DOHH2 (cell line): ENCODE measurements around the gene MCF2L.

Source experiments
- EZH2phosphoT487 ChIP-seq: fragments of 200-600 bp; sonication (generic); IDR thresholded peaks from 2 replicates; pipeline ENCODE4 v1.6.1; 2017; ENCODE audit warnings: borderline replicate concordance, mild to moderate bottlenecking, antibody characterized with exemption, low read length, moderate library complexity, mixed read lengths
- TF ChIP-seq, protein P1 (sequence below): fragments of 200-600 bp; sonication (generic); IDR thresholded peaks from one replicate; pipeline ENCODE4 v1.5.1; 2014; ENCODE audit warnings: antibody characterized with exemption, mild to moderate bottlenecking, low read depth, low read length; ENCODE audit not compliant: poor library complexity, severe bottlenecking

DNA sequence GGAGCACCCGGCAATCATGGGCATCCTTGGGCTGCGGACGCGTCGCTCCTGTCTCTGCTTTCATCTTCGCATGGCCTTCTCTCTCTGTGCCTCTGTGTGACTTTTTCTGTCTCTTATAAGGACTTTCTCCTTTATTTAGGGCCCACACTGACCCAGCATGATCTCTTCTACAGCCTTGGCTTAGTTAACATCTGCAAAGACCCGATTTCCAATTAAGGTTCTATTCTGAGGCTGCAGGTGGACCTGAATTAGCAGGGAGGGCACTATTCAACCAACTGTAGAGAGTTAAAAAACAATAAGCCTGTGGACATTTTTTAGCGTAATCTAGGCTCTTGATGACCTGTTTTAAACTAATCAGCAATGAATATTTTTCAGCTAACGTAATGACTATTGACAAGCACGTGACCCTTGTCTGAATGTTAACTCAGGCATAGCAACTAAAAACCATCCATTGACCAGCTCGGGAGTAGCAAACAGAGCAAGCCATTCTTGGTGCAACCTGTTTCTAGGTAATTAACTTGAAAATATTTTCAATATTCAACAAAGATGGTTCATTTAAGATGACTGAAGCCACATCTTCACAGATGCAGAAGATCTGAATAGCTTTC lies 168.8 kb downstream of the MCF2L start:
- TF ChIP-seq, protein P1, sequence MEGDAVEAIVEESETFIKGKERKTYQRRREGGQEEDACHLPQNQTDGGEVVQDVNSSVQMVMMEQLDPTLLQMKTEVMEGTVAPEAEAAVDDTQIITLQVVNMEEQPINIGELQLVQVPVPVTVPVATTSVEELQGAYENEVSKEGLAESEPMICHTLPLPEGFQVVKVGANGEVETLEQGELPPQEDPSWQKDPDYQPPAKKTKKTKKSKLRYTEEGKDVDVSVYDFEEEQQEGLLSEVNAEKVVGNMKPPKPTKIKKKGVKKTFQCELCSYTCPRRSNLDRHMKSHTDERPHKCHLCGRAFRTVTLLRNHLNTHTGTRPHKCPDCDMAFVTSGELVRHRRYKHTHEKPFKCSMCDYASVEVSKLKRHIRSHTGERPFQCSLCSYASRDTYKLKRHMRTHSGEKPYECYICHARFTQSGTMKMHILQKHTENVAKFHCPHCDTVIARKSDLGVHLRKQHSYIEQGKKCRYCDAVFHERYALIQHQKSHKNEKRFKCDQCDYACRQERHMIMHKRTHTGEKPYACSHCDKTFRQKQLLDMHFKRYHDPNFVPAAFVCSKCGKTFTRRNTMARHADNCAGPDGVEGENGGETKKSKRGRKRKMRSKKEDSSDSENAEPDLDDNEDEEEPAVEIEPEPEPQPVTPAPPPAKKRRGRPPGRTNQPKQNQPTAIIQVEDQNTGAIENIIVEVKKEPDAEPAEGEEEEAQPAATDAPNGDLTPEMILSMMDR = no peak
- no peak for TF ChIP-seq EZH2phosphoT487
